SHP77 (cell line): Measurements from ENCODE around the gene PYGM.

Experiments used
- DNase-seq, 2 experiments: peaks; one replicate each; lab custom pipeline; 2025; lab: John Stamatoyannopoulos, UW

PYGM gene

DNA sequence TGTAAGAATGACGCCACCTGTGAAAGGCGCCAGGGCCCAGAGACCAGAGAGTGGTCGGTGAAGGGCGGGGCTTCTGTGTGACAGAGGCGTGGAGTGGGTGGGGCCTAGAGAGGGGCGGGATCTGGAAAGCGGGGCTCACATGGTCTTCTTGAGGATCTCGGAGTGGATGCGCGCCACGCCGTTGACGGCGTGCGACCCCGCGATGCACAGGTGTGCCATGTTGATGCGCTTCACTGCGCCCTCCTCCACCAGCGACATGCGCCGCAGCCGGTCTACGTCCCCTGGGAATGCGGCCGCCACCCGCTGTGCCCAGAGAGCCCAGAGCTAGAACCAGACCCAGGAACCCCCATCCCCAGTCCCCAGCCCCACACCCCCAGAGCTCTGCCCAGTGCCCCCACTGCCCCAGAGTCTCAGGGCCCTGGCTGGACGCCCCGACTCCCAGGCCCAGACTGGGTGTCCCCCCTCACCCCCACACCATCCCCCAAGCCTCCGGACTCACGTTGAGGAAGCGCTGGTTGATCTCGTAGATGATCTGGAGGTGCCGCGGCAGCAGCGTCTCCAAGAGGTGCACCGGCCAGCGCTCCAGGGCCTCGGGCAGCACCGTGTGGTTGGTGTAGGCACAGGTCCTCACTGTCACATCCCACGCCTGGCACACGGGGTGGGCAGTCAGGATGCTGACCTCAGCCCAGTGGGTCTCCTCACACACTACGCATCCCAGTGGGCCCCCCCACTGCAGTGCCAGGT lies 6.2 kb downstream of the PYGM start:
- DNase-seq = no peak

DNA sequence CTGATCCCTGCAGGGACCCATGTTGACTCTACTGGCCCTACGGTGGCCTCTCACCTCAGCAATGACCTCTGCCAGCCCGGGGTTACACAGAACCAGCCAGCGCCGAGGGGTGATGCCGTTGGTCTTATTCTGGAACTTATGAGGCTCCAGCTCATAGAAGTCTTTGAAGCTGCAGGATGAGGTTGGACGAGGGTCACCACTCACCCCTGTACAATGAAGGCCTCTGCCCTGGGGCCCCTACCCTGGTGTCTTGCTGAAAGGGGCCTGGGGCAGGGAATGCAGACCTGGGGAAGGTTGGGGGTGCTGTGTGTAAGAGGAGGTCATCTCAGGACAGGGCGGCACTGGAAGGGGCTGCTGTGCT lies 6.8 kb downstream of the PYGM start:
- no peak for DNase-seq

DNA sequence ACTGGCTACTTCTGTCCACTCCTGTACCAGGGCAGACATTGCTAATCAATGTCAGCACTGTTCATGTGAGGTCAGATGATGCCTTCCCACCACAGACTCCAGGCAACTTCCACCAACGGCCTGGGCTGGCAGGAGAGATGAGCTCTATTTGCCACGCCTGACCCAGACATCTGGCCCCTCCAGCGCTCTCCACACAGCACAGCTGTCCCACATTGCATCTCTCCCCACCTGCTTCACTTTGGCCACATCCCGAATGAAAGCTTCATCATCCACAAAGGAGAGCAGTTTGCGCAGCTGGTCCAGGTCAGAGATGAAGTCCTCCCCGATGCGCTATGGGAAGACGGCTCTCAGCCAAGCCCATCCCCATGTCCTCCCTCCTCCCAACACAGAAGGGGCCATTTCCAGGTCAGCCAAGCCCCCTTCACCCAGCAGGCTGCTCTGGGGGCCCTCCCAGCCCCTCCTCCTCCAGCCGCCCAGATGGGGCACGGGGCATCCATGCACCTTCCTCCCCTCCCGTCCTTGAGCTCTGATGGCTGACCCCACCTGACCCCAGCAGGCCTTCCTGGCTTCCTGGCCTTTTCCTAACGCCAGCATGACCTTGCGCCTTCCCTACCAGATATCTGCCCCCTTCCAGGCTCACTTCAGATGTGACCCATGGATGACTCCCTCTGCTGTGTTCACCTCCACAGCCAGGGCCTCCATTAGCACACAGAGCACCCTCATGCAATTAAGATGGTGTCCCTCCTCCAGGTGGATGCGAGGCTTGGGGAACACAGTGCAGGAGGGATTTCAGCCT lies 7.4 kb downstream of the PYGM start:
- DNase-seq = peak; percentile 77 to 78

DNA sequence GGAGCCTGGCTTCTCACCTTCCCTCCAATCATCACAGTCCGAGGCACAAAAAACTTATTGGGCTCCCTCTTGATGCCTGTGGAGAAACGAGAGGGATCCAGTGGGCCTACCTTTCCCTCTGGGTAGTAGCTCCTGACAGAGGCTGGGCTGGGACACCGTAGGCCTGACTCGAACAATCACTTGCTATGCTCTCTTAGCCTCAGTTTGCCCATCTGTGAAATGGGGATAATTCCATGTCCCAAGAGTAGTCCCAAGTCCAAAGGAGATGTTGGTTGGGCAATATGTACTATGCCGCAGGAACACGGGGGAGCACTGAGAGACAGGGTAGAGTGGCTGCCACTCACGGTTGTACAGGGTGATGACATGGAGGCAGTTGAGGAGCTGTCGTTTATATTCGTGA lies 8.2 kb downstream of the PYGM start:
- DNase-seq = no peak

DNA sequence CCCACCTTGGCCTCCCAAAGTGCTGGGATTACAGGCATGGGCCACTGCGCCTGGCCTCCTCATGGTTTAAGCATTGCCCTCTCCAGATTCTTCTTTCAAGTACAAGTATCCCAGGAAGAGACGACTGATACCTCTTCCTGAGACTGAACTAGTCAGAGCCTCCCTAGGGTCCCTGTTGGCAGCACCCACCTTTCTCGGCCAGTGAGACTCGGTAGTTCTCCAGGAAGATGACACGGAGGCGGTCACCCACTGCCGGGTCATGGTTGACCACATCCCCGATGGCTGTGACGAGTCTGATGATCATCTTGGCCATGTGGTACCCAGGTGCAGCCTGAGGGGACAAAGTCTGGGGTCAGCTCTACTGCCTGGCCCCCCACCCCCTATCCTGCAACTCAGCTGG lies 8.6 kb downstream of the PYGM start:
- DNase-seq = no peak

DNA sequence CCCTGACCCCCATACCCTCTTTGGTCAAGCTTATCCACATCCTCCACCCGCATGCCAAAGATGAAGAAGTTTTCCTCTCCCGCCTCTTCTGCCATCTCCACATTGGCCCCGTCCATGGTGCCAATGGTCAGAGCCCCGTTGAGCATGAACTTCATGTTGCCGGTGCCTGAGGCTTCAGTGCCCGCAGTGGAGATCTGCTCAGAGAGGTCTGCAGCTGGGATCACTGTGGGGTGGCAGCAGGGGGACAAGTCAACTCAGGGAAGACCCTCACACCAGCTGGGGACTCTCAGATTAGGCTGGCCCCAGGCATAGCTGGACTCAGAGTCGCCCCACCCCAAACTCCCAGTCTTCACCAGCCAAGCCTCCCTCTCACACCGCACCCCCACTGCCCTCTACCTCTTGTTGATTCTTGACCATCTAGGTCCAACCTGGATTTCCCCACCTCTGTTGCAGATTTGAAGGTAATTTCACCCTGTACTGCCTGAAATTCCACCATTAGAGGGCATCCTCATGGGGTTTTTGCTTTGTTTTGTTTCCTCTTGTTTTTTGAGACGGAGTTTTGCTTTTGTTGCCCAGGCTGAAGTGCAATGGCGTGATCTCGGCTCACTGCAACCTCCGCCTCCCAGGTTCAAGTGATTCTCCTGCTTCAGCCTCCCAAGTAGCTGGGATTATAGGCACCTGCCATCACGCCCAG lies 9.3 kb downstream of the PYGM start:
- DNase-seq = no peak

DNA sequence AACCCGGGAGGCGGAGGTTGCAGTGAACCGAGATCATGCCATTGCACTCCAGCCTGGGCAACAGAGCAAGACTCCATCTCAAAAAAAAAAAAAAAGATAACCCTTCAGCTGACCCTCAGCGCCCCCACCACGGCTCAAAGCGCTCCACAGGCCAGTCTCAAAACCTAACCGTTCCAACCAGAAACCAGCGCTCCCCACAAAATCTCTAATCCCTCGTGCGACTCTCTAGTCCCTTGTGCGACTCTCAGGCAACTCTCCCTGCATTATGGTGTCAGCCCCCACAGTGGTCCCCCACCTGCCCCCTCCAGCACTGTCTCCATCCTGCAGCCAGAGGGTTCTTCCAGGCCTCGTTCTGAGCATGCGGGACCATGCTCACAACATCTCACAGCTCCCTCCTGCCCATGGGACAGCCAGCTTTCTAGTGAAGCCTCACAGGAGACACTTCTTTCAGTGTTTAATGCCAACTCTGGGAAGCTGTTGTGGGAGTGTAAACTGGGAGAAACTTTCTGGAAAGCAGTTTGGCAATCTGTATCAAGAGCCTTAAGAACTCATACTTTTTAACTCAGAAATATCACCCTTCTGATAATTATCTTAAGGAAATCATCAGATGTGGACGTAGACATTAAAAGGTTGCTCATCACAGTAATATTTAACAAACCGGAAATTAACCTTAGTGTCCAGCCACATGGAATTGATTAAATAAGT lies 11.7 kb downstream of the PYGM start:
- DNase-seq = no peak

DNA sequence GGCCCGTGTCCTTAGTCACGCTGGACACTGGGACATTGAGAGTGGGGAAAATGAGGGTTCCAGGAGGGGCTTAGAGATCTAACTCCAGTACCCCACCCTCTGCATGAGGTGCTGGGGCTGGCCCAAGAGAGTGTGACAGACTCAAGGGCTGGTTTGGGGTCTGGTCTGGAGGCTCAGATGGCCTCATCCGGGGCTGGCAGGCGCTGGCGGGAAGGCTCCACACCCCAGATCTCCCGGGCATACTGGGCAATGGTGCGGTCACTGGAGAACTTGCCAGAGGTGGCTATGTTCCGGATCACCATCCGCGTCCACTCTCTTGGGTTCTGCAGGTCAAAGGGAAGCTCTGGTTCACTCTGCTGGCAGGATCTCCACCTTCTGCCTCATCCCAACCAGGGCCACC lies 13.3 kb downstream of the PYGM start:
- no peak for DNase-seq

DNA sequence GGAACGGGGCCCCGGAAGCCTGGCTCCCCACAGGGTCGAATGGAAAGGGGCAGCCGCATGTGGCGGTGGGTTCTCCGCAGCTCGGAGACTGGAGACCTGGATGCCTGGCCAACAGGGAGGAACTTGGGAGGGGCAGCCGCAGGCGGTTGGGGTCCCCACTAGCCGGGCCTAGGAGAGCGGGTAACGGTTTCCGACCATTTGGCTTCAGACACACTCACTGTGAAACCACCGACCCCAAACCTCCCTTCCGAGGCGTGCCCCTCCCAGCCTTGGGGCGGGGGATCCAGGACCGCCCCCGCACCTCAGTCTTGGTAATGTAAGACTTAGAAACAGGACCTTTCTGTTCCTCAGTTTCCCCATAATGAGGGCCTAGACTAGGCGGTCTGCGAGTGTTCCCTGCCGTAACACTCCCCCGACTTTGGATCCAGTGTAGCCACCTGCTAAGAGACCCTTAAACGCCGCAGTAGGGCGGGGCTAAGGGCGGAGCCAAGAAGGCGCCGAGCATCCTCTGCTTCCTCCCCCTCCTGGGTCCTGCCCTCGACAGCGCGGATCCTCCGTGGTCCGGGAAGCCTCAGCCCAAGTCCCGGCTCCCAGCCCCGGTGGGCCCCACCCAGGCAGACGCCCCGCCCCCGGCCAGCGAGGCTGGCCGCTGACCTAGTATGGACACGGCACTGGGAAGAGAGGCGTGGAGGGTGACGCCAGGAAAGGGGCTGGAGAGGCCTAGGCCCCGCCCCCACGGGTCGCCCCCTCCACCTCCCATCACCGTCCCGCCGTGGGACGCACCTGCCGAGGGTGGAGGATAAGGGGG lies 14.0 kb downstream of the PYGM start:
- no peak for DNase-seq

DNA sequence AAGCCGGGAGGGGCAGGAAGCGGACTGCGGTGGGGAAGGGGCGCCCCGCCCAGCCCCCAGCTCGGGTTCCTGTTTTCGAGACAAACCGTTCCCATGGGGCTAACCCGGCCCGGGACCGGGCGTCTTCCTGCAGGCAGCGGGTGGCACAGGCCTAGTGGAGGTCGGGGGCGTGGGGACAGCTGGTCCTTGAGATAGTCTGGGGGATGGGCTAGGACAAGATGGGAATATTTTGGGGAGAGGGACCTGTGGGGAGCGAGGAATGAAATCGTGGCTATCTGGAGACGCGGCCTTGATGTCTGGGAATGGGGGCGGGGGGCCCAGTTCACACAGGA lies 14.6 kb downstream of the PYGM start:
- DNase-seq = no peak

DNA sequence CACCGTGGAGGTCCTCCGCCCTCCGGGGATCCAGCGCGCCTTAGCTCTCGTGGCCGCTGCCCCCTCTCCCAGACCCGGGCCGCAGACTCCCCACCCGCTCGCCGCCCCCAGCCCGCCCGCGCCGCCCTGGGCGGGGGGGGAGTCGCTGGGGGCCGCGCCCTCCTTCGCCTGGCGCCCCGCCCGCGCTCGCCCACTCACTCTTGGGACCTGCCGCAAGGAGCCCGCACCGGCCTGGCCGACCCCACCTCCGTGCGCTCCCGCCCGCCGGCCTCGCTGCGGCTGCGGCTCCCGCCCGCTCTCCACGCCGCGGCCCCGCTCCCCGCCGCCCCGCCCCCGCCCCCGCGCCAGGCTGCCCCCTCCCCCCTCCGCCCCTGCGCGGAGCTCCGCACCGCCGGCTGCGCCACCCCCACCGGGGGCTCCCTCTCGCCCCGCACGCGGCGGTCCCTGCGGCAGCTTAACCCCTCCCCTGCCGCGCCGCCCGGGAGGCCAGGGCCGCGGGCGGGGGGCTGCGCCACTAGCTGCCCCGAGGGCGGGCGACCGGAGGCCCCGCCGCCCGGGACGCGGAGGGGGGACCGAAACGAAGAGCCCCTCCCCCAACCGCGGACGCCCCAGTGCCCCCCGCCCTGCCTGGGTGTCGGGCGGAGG lies 15.1 kb downstream of the PYGM start:
- DNase-seq = no peak

DNA sequence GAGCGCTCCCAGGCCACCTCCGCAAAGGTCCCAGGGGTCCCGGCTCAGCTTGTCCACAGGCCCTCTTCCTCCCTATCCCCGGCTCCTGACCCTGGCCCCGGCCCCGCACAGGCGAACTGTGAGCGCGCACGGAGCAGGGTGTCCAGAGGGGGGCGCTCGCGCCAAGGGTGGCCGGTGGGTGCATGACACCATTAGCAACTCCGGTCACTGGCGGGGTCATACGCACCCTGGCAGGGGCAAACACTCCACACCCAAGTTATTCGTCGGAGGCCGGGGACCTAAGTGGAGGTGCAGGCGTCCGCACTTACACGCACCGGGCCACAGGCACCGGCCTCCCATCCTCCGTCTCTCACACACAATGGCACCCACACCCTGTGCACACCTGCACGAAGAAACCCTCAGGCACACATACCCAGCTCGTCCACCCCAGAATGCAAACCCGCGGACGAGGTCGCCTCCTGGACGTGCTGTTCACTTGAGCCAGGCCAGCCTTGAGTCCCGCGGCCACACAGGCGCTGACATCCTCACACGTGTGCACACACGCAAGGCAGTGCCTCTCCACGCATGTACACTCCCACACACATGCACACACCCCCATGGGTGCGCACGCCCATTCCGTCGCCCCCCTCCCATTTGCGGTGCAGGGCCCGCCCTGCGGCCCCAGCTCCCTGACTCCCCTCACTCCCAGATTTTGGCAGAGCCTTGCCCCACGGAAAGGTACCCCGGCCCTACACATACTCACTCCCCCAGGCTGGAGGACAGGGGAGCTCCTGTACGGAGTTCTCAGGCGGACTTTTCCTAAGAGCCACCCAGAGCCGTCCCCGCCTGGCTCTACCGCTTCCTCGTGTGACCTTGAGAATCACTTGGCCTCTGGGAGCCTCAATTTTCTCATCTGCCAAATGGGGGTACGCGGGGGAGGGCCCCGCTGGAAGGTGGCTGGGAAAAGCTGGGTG lies 15.9 kb downstream of the PYGM start, which contains the start of gene RASGRP2:
TSS of gene RASGRP2 (minus strand) at position 552 of the 953 bp plus-strand sequence. CDS start 1,276 bp downstream, outside the sequence.
- DNase-seq = no peak

DNA sequence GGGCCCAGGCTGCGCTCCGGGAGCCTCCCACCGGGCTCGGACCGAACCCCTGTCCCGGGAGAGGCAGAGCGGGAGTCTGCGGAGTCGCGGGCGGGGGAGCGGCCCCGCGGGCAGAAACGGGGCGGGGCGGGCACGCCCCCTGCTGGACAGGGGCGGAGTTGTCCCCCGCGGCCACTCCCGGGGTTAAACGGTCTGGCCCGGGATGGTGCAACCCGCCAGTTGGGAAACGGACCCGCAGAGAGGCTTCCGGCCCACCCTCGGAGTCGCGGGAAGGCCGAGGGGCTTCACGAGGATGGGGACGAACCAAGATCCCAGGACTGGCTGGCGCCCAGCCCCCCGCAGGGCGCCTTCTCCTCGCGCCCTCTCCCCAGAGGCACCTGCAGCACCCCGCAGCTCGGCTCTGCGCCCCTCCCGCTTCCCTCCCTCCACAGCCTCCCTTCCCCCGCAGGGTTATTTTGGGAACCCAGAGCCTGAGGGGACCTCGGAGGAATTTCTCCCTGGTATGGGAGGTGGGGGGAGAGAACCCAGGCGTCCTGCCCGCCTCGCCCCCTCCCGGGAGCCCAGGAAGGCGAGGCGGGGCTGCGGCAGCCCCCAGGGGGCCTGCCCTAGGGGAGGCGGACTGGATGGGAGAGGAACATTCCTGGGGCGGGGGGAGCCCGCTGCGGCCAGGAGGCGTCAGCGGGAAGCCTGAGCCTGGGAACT lies 16.7 kb downstream of the PYGM start:
- DNase-seq = no peak

DNA sequence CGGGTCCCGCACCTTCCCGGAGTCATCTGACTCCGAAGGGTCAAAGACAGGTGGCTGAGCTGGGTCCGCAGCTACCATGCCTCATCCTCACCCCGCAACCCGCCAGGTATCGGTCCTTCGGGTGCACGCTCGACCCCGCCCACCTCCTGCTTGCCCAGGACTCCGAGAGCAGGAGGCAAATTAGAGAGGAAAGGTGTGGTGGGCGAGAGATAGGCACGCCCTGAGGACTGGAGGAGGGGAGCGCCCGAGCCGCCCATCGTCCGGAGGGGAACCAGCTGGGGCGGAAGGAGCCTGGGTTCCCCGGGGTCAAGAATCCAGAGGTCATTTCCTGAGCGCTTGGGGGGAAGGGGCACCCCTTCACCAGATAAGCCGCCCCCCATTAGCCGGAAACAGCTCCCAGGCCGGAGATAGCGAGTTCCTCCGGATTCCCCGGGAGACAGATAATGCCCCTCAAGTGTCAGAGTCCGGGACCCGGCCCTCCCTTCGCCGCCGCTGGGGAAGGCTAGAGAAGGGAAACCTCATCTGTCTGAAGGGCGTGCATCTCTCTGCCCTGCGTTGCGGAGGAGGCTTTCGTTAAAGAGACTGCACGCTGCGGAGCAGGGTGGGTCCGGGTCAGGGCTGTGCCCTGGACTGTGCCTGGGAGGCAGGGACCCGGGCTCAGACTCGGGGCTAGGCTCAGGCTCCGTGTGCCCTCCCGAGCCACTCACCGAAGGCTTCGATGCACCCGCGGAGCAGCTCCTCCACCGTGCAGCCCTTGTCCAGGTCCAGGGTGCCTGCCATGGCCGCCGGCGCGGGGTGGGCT lies 17.5 kb downstream of the PYGM start:
- no peak for DNase-seq

DNA sequence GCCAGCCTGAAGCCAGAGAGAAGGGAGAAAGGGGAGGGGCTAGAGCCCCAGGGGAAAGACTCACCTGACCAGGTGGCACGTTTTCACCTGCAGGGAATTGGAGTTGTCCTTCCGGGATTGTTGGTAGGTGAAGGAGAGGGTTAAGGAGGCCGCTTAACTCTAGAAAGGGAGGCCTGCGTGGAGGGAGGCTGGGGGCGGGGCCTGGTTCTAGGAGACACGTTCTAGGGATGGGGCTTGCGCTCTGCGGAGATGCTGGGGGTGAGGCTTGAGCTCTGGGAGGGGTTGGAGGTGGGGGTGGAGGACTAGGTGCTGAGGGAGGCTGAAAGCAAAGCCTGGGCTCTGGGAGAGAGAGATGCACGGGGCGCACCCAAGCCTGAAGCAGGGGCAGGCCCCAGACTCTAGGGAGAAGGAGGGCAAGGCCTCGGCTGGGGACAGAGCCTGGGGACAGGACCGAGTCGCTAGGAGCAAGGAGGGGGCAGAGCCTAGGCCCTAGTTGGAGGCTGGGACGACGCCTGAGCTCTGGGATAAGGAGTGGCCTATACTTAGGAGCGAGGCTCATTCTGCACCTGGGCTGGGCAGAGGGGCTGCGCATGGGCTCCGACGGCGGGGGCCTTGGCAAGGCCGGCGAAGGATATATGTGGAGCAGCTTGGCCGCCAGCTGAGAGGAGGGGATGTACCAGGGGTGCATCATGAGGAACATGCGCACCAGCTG lies 18.2 kb downstream of the PYGM start:
- DNase-seq = no peak

DNA sequence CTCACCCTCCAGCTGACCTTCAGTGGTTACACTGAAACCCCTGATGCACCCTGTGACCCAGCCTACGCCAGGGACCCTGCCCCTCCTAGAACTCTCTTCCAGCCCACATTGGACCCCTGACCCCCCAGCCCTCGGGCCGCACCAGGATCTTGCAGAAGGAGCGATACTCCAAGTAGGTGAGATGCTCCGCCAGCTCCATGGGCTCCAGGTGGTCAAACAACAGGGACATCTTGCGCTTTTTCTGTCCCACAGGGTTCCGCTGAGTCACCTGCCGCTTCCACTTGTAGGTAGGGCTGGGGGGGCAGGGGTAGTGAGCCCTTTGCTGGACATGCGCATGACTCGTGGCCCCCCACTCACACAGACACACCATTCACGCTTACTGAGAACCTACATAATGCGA lies 19.9 kb downstream of the PYGM start:
- DNase-seq = no peak

DNA sequence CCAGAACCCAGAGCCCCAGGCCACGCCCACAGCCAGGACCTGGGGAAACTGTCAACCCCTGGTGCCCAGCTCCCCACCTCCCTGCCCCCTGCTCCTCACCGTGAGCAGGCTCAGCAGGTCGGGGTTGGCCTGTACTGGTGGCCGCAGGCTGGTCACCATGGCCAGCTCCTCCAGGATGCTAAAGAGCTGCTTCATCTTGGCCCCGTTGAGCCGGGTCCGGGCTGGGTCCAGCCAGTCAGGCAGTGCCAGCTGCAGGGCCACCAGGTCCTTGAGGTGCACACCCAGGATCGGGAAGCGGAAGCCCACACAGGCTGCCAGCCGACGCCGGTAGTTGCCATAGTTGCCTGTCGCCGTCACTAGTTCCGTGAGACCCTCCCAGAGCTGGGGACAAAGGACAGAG lies 23.1 kb downstream of the PYGM start:
- DNase-seq = no peak
